Measurements from ENCODE around the gene SAP25.

GRCh38 chr7:100555701-100556100 lies 18.0 kb downstream of the SAP25 start:
- TF ChIP-seq RAD21 (IDR thresholded peaks at IDR 0.05 in 1 of 2, conservative IDR thresholded peaks at IDR 0.05 in 1 of 2; ENCODE audit: low read depth in 2 of 2, low read length in 2 of 2) = no peak
- TF ChIP-seq ASH2L (IDR thresholded peaks at IDR 0.05; ENCODE audit: low read length) = no peak
- TF ChIP-seq CTCF (IDR thresholded peaks at IDR 0.05; ENCODE audit: control extremely low read depth in 1 of 3, insufficient read depth in 1 of 3, low read depth in 1 of 3, low read length in 3 of 3) = no peak
- TF ChIP-seq CEBPB (IDR thresholded peaks at IDR 0.05; ENCODE audit: low read depth, low read length) = no peak
- no peak for TF ChIP-seq EZH2 (IDR thresholded peaks at IDR 0.05; ENCODE audit: low read depth, low read length, severe bottlenecking)
- TF ChIP-seq KDM1A (IDR thresholded peaks at IDR 0.05; ENCODE audit: borderline replicate concordance, low read length) = no peak
- no peak for TF ChIP-seq POLR2A (IDR thresholded peaks at IDR 0.05; ENCODE audit: control extremely low read depth in 1 of 2, low read depth in 2 of 2, low read length in 2 of 2)
- no peak for TF ChIP-seq TEAD4 (IDR thresholded peaks at IDR 0.05; ENCODE audit: low read depth, low read length)
- no peak for TF ChIP-seq TBP (IDR thresholded peaks at IDR 0.05; ENCODE audit: low read depth, low read length)
